HG03095 (cell line): ENCODE results near the gene MPV17.
"Not testable (repeated sequence)": the region's sequence is repeated elsewhere in the genome, so short reads cannot be mapped to it uniquely, and the experiment has no call there.

Experiments used
- ATAC-seq: cut with Tn5 transposase; IDR thresholded peaks from one replicate; pipeline ENCODE4 v1.9.1; 2021; ENCODE audit warnings: moderate library complexity; ENCODE audit not compliant: unreplicated experiment

MPV17 gene

GRCh38 chr2:27322766-27323595 is at the start of gene MPV17:
TSS of gene MPV17 (minus strand) at chr2:27323097. CDS start at chr2:27322517, 580 bp downstream.
- peak; percentile 93 for ATAC-seq

- no peak for ATAC-seq
These were observed 48.1 kb upstream of the MPV17 start for GRCh38 chr2:27370816-27371620.

GRCh38 chr2:27370026-27370815 is 47.3 kb upstream of the MPV17 start, which contains the start of the genes EIF2B4 and SNX17:
TSS of gene EIF2B4 (minus strand) at chr2:27370338. CDS start at chr2:27370314, 24 bp downstream.
TSS of gene SNX17 (plus strand) at chr2:27370616. CDS start at chr2:27370744, 128 bp downstream.
- peak; percentile 87 for ATAC-seq

GRCh38 chr2:27369471-27370025 is 46.7 kb upstream of the MPV17 start:
- peak; percentile 15 for ATAC-seq

GRCh38 chr2:27363933-27364332 is 41.0 kb upstream of the MPV17 start:
- no peak for ATAC-seq

- ATAC-seq, result no peak
These were observed 40.0 kb upstream of the MPV17 start for GRCh38 chr2:27362678-27363420.

GRCh38 chr2:27356382-27357181 is 33.7 kb upstream of the MPV17 start, which contains the start of gene GTF3C2:
TSS of gene GTF3C2 (minus strand) at chr2:27356764. CDS start at chr2:27343554, 13,210 bp downstream.
- ATAC-seq, result peak; percentile 79

GRCh38 chr2:27356056-27356381 is 33.1 kb upstream of the MPV17 start:
- ATAC-seq, result peak; percentile 31

- no peak for ATAC-seq
These were observed 31.7 kb upstream of the MPV17 start for GRCh38 chr2:27354597-27354927.

- ATAC-seq, result no peak
These were observed 31.1 kb upstream of the MPV17 start for GRCh38 chr2:27353762-27354596.

GRCh38 chr2:27353386-27353761 is 30.5 kb upstream of the MPV17 start:
- not testable (repeated sequence) for ATAC-seq

- ATAC-seq, result no peak
These were observed 29.1 kb upstream of the MPV17 start for GRCh38 chr2:27351802-27352598.

- ATAC-seq, result no peak
These were observed 27.3 kb upstream of the MPV17 start for GRCh38 chr2:27350106-27350693.

GRCh38 chr2:27347641-27348040 is 24.7 kb upstream of the MPV17 start:
- ATAC-seq, result no peak

- ATAC-seq, result no peak
These were observed 13.3 kb upstream of the MPV17 start for GRCh38 chr2:27336173-27336572.

GRCh38 chr2:27335311-27335710 is 12.4 kb upstream of the MPV17 start:
- no peak for ATAC-seq

GRCh38 chr2:27324720-27325119 is 1.8 kb upstream of the MPV17 start:
- ATAC-seq, result no peak
